Ishikawa (cell line): ENCODE results near the gene SPAG9.

Experiments
- EGR1 ChIP-seq: IDR thresholded peaks from 2 replicates; pipeline ENCODE4 v1.6.1; 2012
- EP300 ChIP-seq: IDR thresholded peaks from 2 replicates; pipeline ENCODE4 v1.6.1; 2012; ENCODE audit warnings: borderline replicate concordance

- TF ChIP-seq EP300 (no peak), EGR1 (no peak)
Measured at GRCh38 chr17:51159604-51160003, 38.9 kb upstream of the SPAG9 start.
